Gastrocnemius medialis (tissue), 4 donors: ENCODE results near the gene VWA8. TPM values are rescaled to one million over a fixed set of nuclear protein-coding genes. Genes with fewer than 3 reads are reported as not detected.
A peak's percentile ranks its signal among the peaks of the same experiment; 100 is the strongest.
"Not testable (repeated sequence)": the region's sequence is repeated elsewhere in the genome, so short reads cannot be mapped to it uniquely, and the experiment has no call there.

Source experiments
- ATAC-seq, 2 donors: fragments of 150-250 bp; one replicate each; pipeline ENCODE4 v1.9.1; 2016
- DNase-seq, 2 donors: peaks; one replicate each; pipeline ENCODE4 v3.0.0-alpha.2; 2019
- H3K27ac ChIP-seq, 4 donors: fragments of 200-600 bp; sonication (generic); 1 replicate in 1 of 4; 2 replicates in 3 of 4; pipeline ENCODE4 v1.5.1; 2016 to 2018; ENCODE audit warnings: mild to moderate bottlenecking in 2 of 4, moderate library complexity in 1 of 4
- H3K27me3 ChIP-seq, 3 donors: fragments of 200-600 bp; sonication (generic) in 2 of 3; 1 replicate in 1 of 3; 2 replicates in 2 of 3; pipeline versions ENCODE4 v1.5.1 to v1.6.0; 2016 to 2019; ENCODE audit warnings: mild to moderate bottlenecking in 1 of 3, moderate library complexity in 1 of 3
- H3K36me3 ChIP-seq, 2 donors: fragments of 200-600 bp; sonication (generic) in 1 of 2; one replicate each; pipeline ENCODE4 v1.5.1; 2017 to 2018
- H3K4me1 ChIP-seq, 2 donors: fragments of 200-600 bp; sonication (generic) in 1 of 2; one replicate each; pipeline ENCODE4 v1.5.1; 2016 to 2017; ENCODE audit warnings: mild to moderate bottlenecking in 2 of 2
- H3K4me3 ChIP-seq, 4 donors: fragments of 200-600 bp; sonication (generic) in 3 of 4; 1 replicate in 1 of 4; 2 replicates in 3 of 4; pipeline ENCODE4 v1.5.1; 2016 to 2019; ENCODE audit warnings: mild to moderate bottlenecking in 2 of 4
- H3K9me3 ChIP-seq, 3 donors: fragments of 200-600 bp; sonication (generic) in 2 of 3; 1 replicate in 1 of 3; 2 replicates in 2 of 3; pipeline ENCODE4 v1.5.1; 2016 to 2019
- POLR2A ChIP-seq, 2 donors: fragments of 450-650 bp; IDR thresholded peaks; one replicate each; pipeline ENCODE4 v1.6.1; 2017; ENCODE audit warnings: antibody characterized with exemption in 2 of 2, mild to moderate bottlenecking in 2 of 2, moderate library complexity in 2 of 2
- in situ Hi-C, 4 donors: fragments of 200-750 bp; cut with MboI; loops; one replicate each; pipeline versions ENCODE4 v1.15.0 to v1.8.0; 2017; ENCODE audit warnings: low sequenced_read_pairs in 4 of 4
- intact Hi-C: fragments of 100-400 bp; cut with DNase I; formaldehyde crosslinking; loops from one replicate; pipeline ENCODE4 v1.15.1; 2023; ENCODE audit warnings: low total_unique reads
- total RNA-seq, 4 donors: library from RNA; depleted of rRNA; stranded (reverse); fragments of >200 nt; gene quantifications; one replicate each; pipeline versions ENCODE4 v1.1.0 to v1.2.3, GENCODE V29; 2016
- TF ChIP-seq, protein P1 (sequence below), 5 experiments: fragments of 450-650 bp in 3 of 5; fragments of 200-600 bp in 2 of 5; sonication (generic) in 2 of 5; IDR thresholded peaks in 4 of 5; conservative IDR thresholded peaks in 1 of 5; 1 replicate in 4 of 5; 2 replicates in 1 of 5; pipeline ENCODE4 v1.5.1; 2016 to 2019; ENCODE audit warnings: antibody characterized with exemption in 5 of 5, mild to moderate bottlenecking in 3 of 5, moderate library complexity in 3 of 5

Gene VWA8
- total RNA-seq, 4 donors from 2014 or later: 24.7 to 37.9 (median 29.7) TPM

DNA sequence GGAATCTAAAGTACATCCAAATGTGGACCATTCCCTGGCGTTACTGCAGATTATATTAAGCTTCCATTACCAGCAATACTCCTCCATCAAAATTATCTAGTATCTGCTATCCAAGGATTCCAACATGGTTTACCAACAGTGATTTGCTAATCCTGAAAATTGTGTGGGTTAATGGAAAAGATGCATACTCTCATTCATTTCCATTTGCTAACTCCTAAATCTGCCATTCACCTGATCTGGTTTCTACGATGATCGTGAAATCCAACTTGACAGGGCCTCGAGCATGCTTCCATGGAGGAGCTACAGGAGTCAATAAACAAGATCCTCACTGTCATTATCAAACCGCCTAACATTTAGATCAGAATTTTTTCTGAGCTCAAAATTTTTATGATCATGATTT, 382.5 kb downstream of the VWA8 start:
- no peak for TF ChIP-seq POLR2A (IDR thresholded peaks at IDR 0.05)
- TF ChIP-seq, protein P1, sequence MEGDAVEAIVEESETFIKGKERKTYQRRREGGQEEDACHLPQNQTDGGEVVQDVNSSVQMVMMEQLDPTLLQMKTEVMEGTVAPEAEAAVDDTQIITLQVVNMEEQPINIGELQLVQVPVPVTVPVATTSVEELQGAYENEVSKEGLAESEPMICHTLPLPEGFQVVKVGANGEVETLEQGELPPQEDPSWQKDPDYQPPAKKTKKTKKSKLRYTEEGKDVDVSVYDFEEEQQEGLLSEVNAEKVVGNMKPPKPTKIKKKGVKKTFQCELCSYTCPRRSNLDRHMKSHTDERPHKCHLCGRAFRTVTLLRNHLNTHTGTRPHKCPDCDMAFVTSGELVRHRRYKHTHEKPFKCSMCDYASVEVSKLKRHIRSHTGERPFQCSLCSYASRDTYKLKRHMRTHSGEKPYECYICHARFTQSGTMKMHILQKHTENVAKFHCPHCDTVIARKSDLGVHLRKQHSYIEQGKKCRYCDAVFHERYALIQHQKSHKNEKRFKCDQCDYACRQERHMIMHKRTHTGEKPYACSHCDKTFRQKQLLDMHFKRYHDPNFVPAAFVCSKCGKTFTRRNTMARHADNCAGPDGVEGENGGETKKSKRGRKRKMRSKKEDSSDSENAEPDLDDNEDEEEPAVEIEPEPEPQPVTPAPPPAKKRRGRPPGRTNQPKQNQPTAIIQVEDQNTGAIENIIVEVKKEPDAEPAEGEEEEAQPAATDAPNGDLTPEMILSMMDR (IDR thresholded peaks at IDR 0.05 in 4 of 5, conservative IDR thresholded peaks at IDR 0.05 in 1 of 5): no peak
- H3K27me3 ChIP-seq: no peaks in the 10 kb centered on the region
- no peak for ATAC-seq
- H3K36me3 ChIP-seq: peaks cover 0 to 9% of the 10 kb centered on the region in 2 donors
- DNase-seq: no peak
- H3K27ac ChIP-seq: peak overlapping the region; percentile 59 to 62 (median 60)
- H3K9me3 ChIP-seq: no peaks in the 10 kb centered on the region
- H3K4me1 ChIP-seq: peaks cover 0 to 6% of the 10 kb centered on the region in 2 donors
- no peak overlapping the region for H3K4me3 ChIP-seq
- intact Hi-C loops (loop anchor here (1.0 kb wide), 1 partner anchor 47 kb away; no protein-coding TSS in a partner anchor), in situ Hi-C loops (no loop called here)

DNA sequence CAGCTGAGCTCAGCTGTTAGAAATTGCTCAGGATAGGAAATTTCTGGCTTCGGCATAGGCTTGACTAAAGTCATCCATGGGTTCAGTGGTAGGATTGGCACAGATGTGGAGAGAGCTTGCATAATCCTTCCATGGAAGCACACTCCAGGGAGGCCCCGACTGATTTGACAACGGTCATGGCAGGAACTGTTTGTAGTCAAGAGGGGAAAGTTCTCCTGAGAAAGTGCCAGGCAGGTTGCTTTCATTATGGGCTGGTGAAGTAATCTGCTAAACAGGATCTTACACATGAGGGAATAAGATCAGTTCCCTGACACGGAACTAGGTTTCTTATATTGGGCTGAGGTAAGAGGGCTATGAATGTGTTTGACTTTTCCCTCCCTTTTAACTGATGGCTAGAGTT, 383.5 kb downstream of the VWA8 start:
- in situ Hi-C loops: no loop called here
- H3K27ac ChIP-seq: peak overlapping the region; percentile 59 to 62 (median 60)
- DNase-seq: peak; percentile 60 to 85

DNA sequence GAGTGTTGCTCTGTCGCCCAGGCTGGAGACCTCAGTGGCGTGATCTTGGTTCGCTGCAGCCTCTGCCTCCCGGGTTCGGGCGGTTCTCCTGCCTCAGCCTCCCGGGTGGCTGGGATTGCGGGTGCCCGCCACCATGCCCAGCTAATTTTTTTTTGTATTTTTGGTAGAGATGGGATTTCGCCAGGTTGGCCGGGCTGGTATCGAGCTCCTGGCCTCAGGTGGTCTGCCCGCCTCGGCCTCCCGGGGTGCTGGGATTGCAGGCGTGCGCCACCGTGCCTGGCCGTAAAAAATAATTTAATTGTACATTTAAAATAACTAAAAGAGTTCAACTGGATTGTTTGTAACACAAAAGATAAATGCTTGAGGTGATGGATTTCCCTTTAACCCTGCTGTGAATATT, 387.3 kb downstream of the VWA8 start:
- intact Hi-C loops, H3K4me3 ChIP-seq: not testable (repeated sequence)

More for the DNA sequence above, 383.5 kb downstream of the VWA8 start:
- TF ChIP-seq, protein P1 (IDR thresholded peaks at IDR 0.05 in 4 of 5, conservative IDR thresholded peaks at IDR 0.05 in 1 of 5): no peak
- TF ChIP-seq POLR2A (IDR thresholded peaks at IDR 0.05): no peak
- H3K27me3 ChIP-seq: no peaks in the 10 kb centered on the region
- peaks cover 0 to 9% of the 10 kb centered on the region in 2 donors for H3K36me3 ChIP-seq
- H3K4me3 ChIP-seq: no peak overlapping the region
- no peaks in the 10 kb centered on the region for H3K9me3 ChIP-seq
- H3K4me1 ChIP-seq: peaks cover 0 to 6% of the 10 kb centered on the region in 2 donors
- intact Hi-C loops: no loop called here
- ATAC-seq: peak; percentile 90 to 99

DNA sequence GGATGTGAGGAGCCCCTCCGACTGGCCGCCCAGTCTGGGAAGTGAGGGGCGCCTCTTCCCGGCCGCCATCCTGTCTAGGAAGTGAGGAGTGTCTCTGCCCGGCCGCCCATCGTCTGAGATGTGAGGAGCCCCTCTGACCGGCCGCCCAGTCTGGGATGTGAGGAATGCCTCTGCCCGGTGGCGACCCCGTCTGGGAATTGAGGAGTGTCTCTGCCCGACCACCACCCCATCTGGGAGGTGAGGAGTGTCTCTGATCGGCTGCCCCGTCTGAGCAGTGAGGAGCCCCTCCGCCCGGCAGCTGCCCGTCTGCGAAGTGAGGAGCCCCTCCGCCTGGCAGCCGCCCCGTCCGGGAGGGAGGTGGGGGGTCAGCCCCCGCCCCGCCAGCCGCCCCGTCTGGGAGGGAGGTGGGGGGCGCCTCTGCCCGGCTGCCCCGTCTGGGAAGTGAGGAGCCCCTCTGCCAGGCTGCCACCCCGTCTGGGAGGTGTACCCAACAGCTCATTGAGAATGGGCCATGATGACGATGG, 389.0 kb downstream of the VWA8 start:
- ATAC-seq, H3K4me1 ChIP-seq, DNase-seq, H3K36me3 ChIP-seq, H3K4me3 ChIP-seq, in situ Hi-C loops, H3K27ac ChIP-seq, intact Hi-C loops, H3K9me3 ChIP-seq, H3K27me3 ChIP-seq: not testable (repeated sequence)

More for the DNA sequence above, 387.3 kb downstream of the VWA8 start:
- in situ Hi-C loops, H3K9me3 ChIP-seq, ATAC-seq, H3K27ac ChIP-seq, DNase-seq, H3K36me3 ChIP-seq, H3K27me3 ChIP-seq: not testable (repeated sequence)
- H3K4me1 ChIP-seq: peaks cover 7 to 12% of the 10 kb centered on the region in 2 donors

- no peak overlapping the region for H3K4me3 ChIP-seq
- no peaks in the 10 kb centered on the region for H3K9me3 ChIP-seq
- DNase-seq (no peak), ATAC-seq (no peak)
- H3K4me1 ChIP-seq: peaks cover 6 to 8% of the 10 kb centered on the region in 2 donors
- no peaks in the 10 kb centered on the region for H3K27me3 ChIP-seq
- H3K36me3 ChIP-seq: peaks cover 0 to 9% of the 10 kb centered on the region in 2 donors
- H3K27ac ChIP-seq: peak overlapping the region in 2 of 4 donors; percentile 2 to 3
- in situ Hi-C loops (no loop called here), intact Hi-C loops (no loop called here)
- TF ChIP-seq POLR2A (IDR thresholded peaks at IDR 0.05): no peak
- TF ChIP-seq, protein P1 (IDR thresholded peaks at IDR 0.05 in 4 of 5, conservative IDR thresholded peaks at IDR 0.05 in 1 of 5): no peak
Observed at GRCh38 chr13:41568972-41569351, 391.9 kb downstream of the VWA8 start.
